IMR-90 (cell line): ENCODE measurements around the gene KLHL33. TPM values are rescaled to one million over a fixed set of nuclear protein-coding genes. Genes with fewer than 3 reads are reported as not detected.

Experiments used
- ATAC-seq: fragments of 200-7000 bp; cut with Tn5 transposase; 2 replicates; pipeline ENCODE4 v1.9.1; 2020; ENCODE audit warnings: low read depth, mild to moderate bottlenecking, moderate library complexity
- BruUV-seq: library from RNA; stranded (reverse); fragments of 400-500 nt; replicated peaks from 2 replicates; lab custom pipeline; 2021; lab: Mats Ljungman, UMichigan
- CTCF ChIA-PET: fragments of 300-600 bp; formaldehyde crosslinking; extraction: SDS; loops from one replicate; lab custom pipeline; 2021; ENCODE audit warnings: antibody characterized with exemption; lab: Yijun Ruan, JAX
- POLR2A ChIA-PET: fragments of 300-600 bp; sonication (Branson Sonifier 250); formaldehyde crosslinking; loops from one replicate; lab custom pipeline; 2022; ENCODE audit warnings: antibody characterized with exemption; ENCODE audit not compliant: unreplicated experiment; lab: Charles Lee
- DNase-seq: peaks from one replicate; pipeline ENCODE4 v3.0.0; 2013
- H2AFZ ChIP-seq: replicated peaks from 2 replicates; pipeline ENCODE3; 2013; ENCODE audit warnings: low read length, mild to moderate bottlenecking; ENCODE audit not compliant: poor library complexity
- H2AK5ac ChIP-seq: 2 replicates; pipeline ENCODE4 v1.6.1; 2013; ENCODE audit warnings: low read depth, low read length, inconsistent platforms
- H2AK9ac ChIP-seq: replicated peaks from 2 replicates; pipeline ENCODE3; 2013; ENCODE audit warnings: mild to moderate bottlenecking, low read depth, low read length, moderate library complexity; ENCODE audit not compliant: poor library complexity
- H2BK120ac ChIP-seq: 2 replicates; pipeline ENCODE4 v1.6.1; 2013; ENCODE audit warnings: low read depth, low read length, inconsistent platforms
- H2BK15ac ChIP-seq: 3 replicates; pipeline ENCODE4 v1.6.1; 2013; ENCODE audit warnings: low read depth, low read length, inconsistent platforms
- H2BK20ac ChIP-seq: 2 replicates; pipeline ENCODE4 v1.6.1; 2013; ENCODE audit warnings: low read depth, mild to moderate bottlenecking, inconsistent platforms, low read length, moderate library complexity
- H2BK5ac ChIP-seq: 2 replicates; pipeline ENCODE4 v1.6.1; 2013; ENCODE audit warnings: mild to moderate bottlenecking, low read depth, low read length, inconsistent platforms; ENCODE audit not compliant: poor library complexity, severe bottlenecking
- H3K14ac ChIP-seq: replicated peaks from 2 replicates; pipeline ENCODE4 v1.6.1; 2013; ENCODE audit warnings: low read depth, low read length, inconsistent platforms
- H3K18ac ChIP-seq: 2 replicates; pipeline ENCODE4 v1.6.1; 2013; ENCODE audit warnings: low read depth, low read length, control low read depth
- H3K23ac ChIP-seq: 2 replicates; pipeline ENCODE4 v1.6.1; 2013; ENCODE audit warnings: low read depth, low read length, inconsistent platforms
- H3K27ac ChIP-seq: 2 replicates; pipeline ENCODE4 v1.5.1; 2013; ENCODE audit warnings: mild to moderate bottlenecking, control low read depth, low read length; ENCODE audit not compliant: insufficient read depth
- H3K27me3 ChIP-seq: 2 replicates; pipeline ENCODE4 v1.6.1; 2013; ENCODE audit warnings: low read length; ENCODE audit not compliant: control insufficient read depth, insufficient read depth
- H3K36me3 ChIP-seq: 2 replicates; pipeline ENCODE4 v1.6.1; 2013; ENCODE audit warnings: low read length, mixed read lengths; ENCODE audit not compliant: control insufficient read depth, insufficient read depth
- H3K4ac ChIP-seq: 2 replicates; pipeline ENCODE4 v1.6.1; 2013; ENCODE audit warnings: low read depth, low read length, inconsistent platforms
- H3K4me1 ChIP-seq: 2 replicates; pipeline ENCODE4 v1.6.1; 2013; ENCODE audit warnings: low read length, mixed read lengths; ENCODE audit not compliant: control insufficient read depth, insufficient read depth
- H3K4me2 ChIP-seq: 2 replicates; pipeline ENCODE4 v1.6.1; 2013; ENCODE audit warnings: low read depth, mild to moderate bottlenecking, control low read depth, low read length, moderate library complexity
- H3K4me3 ChIP-seq: 2 replicates; pipeline ENCODE4 v1.5.1; 2013; ENCODE audit warnings: low read depth, mild to moderate bottlenecking, control low read depth, low read length, moderate library complexity; ENCODE audit not compliant: insufficient read depth
- H3K56ac ChIP-seq: 2 replicates; pipeline ENCODE4 v1.6.1; 2013; ENCODE audit warnings: low read length, inconsistent platforms; ENCODE audit not compliant: insufficient read depth; ENCODE audit errors: extremely low read depth
- H3K79me1 ChIP-seq, 2 experiments: 2 replicates each; pipeline ENCODE4 v1.6.1; 2013; ENCODE audit warnings: low read length in 2 of 2, inconsistent platforms in 1 of 2, low read depth in 1 of 2
- H3K9ac ChIP-seq: 2 replicates; pipeline ENCODE4 v1.6.1; 2013; ENCODE audit warnings: low read depth, low read length, control low read depth
- H3K9me1 ChIP-seq: 2 replicates; pipeline ENCODE4 v1.6.1; 2013; ENCODE audit warnings: low read length, inconsistent platforms; ENCODE audit not compliant: insufficient read depth
- H3K9me3 ChIP-seq: 2 replicates; pipeline ENCODE4 v1.6.1; 2013; ENCODE audit warnings: low read length; ENCODE audit not compliant: control insufficient read depth, insufficient read depth
- H4K20me1 ChIP-seq: 2 replicates; pipeline ENCODE4 v1.6.1; 2013; ENCODE audit warnings: low read length, inconsistent platforms; ENCODE audit not compliant: insufficient read depth
- H4K5ac ChIP-seq: 2 replicates; pipeline ENCODE4 v1.6.1; 2013; ENCODE audit warnings: mild to moderate bottlenecking, low read depth, low read length, control low read depth
- H4K8ac ChIP-seq, 2 experiments: 2 replicates each; pipeline ENCODE4 v1.6.1; 2013; ENCODE audit warnings: low read depth in 2 of 2, low read length in 2 of 2, control low read depth in 1 of 2, inconsistent platforms in 1 of 2
- H4K91ac ChIP-seq: 2 replicates; pipeline ENCODE4 v1.6.1; 2013; ENCODE audit warnings: low read depth, low read length, inconsistent platforms; ENCODE audit not compliant: insufficient read depth
- MXI1 ChIP-seq: IDR thresholded peaks from 2 replicates; pipeline ENCODE4 v1.6.1; 2012; ENCODE audit warnings: low read depth, mild to moderate bottlenecking, low read length, moderate library complexity, borderline replicate concordance
- POLR2A ChIP-seq: IDR thresholded peaks from 2 replicates; pipeline ENCODE4 v1.6.1; 2012; ENCODE audit warnings: mild to moderate bottlenecking, low read depth, low read length
- WGBS, 2 experiments: methylation state at CpG; one replicate each; pipeline versions ENCODE4 v1.1.5 to v1.1.7; 2013; ENCODE audit warnings: missing lambda C conversion rate in 2 of 2; ENCODE audit not compliant: insufficient read length in 1 of 2; ENCODE audit errors: extremely low coverage in 2 of 2; 5-methylcytosine and 5-hydroxymethylcytosine counted together
- dilution Hi-C: fragments of 300-500 bp; cut with HindIII; formaldehyde crosslinking; loops from one replicate; pipeline ENCODE4 v1.14.3; 2018; ENCODE audit warnings: low sequenced_read_pairs; ENCODE audit not compliant: unreplicated experiment
- in situ Hi-C: fragments of 300-500 bp; cut with MboI; formaldehyde crosslinking; loops from 3 replicates; pipeline ENCODE4 v1.14.3; 2019; ENCODE audit warnings: low sequenced_read_pairs, inconsistent platforms, mixed read lengths
- intact Hi-C: fragments of 100-400 bp; cut with micrococcal nuclease; formaldehyde crosslinking; loops from 2 replicates; pipeline ENCODE4 v1.10.0; 2022
- polyA plus RNA-seq, 3 experiments: library from polyadenylated mRNA; depleted of rRNA; stranded (reverse); fragments of >200 nt; gene quantifications; 2 replicates each; pipeline ENCODE4 v1.2.3, GENCODE V29; 2012; ENCODE audit warnings: low replicate concordance in 1 of 3
- total RNA-seq: library from RNA; depleted of rRNA; stranded (reverse); fragments of >200 nt; gene quantifications from 2 replicates; pipeline ENCODE4 v1.2.3, GENCODE V29; 2012
- TF ChIP-seq, protein P1 (sequence below): conservative IDR thresholded peaks from 2 replicates; pipeline ENCODE4 v1.5.1; 2012; ENCODE audit warnings: mild to moderate bottlenecking, low read depth, low read length, improper control_type of control experiment

Gene KLHL33
- total and polyA plus RNA-seq, 2 of the 4 experiments (the other 2 are of a cell fraction) = under 0.01 to 0.03 TPM

DNA sequence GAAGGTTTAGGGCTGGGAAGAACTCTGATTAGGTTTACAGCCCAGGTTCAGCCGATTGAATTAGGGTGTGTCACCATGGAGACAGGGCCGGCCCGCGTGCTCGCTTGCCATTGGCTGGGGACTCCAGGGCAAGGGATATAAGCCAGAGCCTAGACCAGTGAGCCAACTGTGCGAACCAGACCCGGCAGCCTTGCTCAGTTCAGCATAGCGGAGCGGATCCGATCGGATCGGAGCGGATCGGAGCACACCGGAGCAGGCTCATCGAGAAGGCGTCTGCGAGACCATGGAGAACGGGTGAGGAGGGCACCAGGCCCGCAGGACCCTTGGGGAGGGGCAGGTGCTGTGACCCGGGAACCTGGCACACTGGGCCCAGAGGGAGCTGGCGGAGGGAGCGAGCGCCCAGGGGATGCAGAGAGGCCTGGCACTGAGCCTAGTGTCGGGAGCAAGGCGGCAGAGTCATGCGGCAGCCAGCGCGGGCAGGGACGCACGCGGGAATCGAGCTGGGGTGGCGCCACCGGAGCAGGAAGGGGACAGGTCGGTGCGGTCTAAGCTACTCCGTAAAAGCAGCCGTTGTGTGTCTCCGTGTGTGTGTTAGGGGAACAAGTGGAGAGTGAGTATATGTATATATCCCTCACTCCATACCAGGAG is 33.4 kb upstream of the KLHL33 start, which contains the start of gene PNP:
Gene PNP, plus strand, starts transcription at position 165 of the 648 bp plus-strand sequence. Its CDS starts 119 bp downstream, at position 284.
- ATAC-seq = peak; percentile 98
- peak within 1 kb of the TSS; percentile 53 to 73 for H4K8ac ChIP-seq
- H3K9me3 ChIP-seq = no peaks in the 10 kb centered on the region
- BruUV-seq = no TSS peak
- intact Hi-C loops (loop anchor here (5.0 kb wide), 1 partner anchor 63 kb away; no protein-coding TSS in a partner anchor), in situ Hi-C loops (loop anchor here (25.0 kb wide), 1 partner anchor 618 kb away; the partner anchor contains the start of gene ZNF219), dilution Hi-C loops (no loop called here)
- H2BK15ac ChIP-seq = 0 out of 3 replicates have a peak within 1 kb of the TSS, but pooled peaks have one; percentile 3
- H3K27ac ChIP-seq = peak within 1 kb of the TSS; percentile 58; the same call in 1 of the 2 replicates
- peak within 1 kb of the TSS; percentile 11; the same call in 1 of the 2 replicates for H4K5ac ChIP-seq
- peaks cover 15 to 17% of the 10 kb centered on the region in 2 experiments for H3K79me1 ChIP-seq
- H2BK5ac ChIP-seq = peak within 1 kb of the TSS; percentile 50
- peak within 1 kb of the TSS; percentile 71 for H3K14ac ChIP-seq
- peaks cover 1% of the 10 kb centered on the region; the same call in 1 of the 2 replicates for H3K36me3 ChIP-seq
- H2BK120ac ChIP-seq = peak within 1 kb of the TSS; percentile 44; the same call in 1 of the 2 replicates
- no peaks in the 10 kb centered on the region for H3K27me3 ChIP-seq
- H4K20me1 ChIP-seq = no peaks in the 10 kb centered on the region
- peak within 1 kb of the TSS; percentile 49; the same call in 1 of the 2 replicates for H3K23ac ChIP-seq
- ChIA-PET CTCF (no interaction called here), POLR2A (no interaction called here)
- 0 out of 2 replicates have a peak within 1 kb of the TSS, but pooled peaks have one; percentile 36 for H4K91ac ChIP-seq
- H3K9me1 ChIP-seq = peaks cover 7% of the 10 kb centered on the region
- H3K4me1 ChIP-seq = peaks cover 4% of the 10 kb centered on the region; the same call in 1 of the 2 replicates
- WGBS, 2 experiments = 0% methylated on average over 9 of the region's 40 CpGs; no CpG with 5 or more reads in 1 of the 2 experiments
- peak within 1 kb of the TSS; percentile 18 for H2AK9ac ChIP-seq
- H2BK20ac ChIP-seq = no peak within 1 kb of the TSS
- H2AK5ac ChIP-seq = peak within 1 kb of the TSS; percentile 57; the same call in 1 of the 2 replicates
- peak; percentile 85 for DNase-seq
- H3K18ac ChIP-seq = no peak within 1 kb of the TSS; the same call in 1 of the 2 replicates
- peak within 1 kb of the TSS; percentile 72 for H3K4ac ChIP-seq
- peak within 1 kb of the TSS; percentile 88 for H3K4me3 ChIP-seq
- no peak within 1 kb of the TSS for H3K56ac ChIP-seq
- peak within 1 kb of the TSS; percentile 75 for H3K9ac ChIP-seq
- TF ChIP-seq MXI1 (0 out of 2 replicates have a peak, but pooled peaks have one; percentile 48), POLR2A (peak; percentile 98)
- TF ChIP-seq, protein P1, sequence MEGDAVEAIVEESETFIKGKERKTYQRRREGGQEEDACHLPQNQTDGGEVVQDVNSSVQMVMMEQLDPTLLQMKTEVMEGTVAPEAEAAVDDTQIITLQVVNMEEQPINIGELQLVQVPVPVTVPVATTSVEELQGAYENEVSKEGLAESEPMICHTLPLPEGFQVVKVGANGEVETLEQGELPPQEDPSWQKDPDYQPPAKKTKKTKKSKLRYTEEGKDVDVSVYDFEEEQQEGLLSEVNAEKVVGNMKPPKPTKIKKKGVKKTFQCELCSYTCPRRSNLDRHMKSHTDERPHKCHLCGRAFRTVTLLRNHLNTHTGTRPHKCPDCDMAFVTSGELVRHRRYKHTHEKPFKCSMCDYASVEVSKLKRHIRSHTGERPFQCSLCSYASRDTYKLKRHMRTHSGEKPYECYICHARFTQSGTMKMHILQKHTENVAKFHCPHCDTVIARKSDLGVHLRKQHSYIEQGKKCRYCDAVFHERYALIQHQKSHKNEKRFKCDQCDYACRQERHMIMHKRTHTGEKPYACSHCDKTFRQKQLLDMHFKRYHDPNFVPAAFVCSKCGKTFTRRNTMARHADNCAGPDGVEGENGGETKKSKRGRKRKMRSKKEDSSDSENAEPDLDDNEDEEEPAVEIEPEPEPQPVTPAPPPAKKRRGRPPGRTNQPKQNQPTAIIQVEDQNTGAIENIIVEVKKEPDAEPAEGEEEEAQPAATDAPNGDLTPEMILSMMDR = no peak
- peak within 1 kb of the TSS; percentile 88 for H2AFZ ChIP-seq
- H3K4me2 ChIP-seq = peak within 1 kb of the TSS; percentile 95
